Neural progenitor cell (in vitro differentiated cells): ENCODE results near the gene CTXND1. TPM values are rescaled to one million over a fixed set of nuclear protein-coding genes. Genes with fewer than 3 reads are reported as not detected.

ENCODE experiments used
- DNase-seq: peaks from one replicate; pipeline ENCODE4 v3.0.0-alpha.2; 2016; ENCODE audit warnings: low spot score
- H2AFZ ChIP-seq: fragments of 200-600 bp; sonication (generic); replicated peaks from 2 replicates; pipeline ENCODE4 v1.6.1; 2016; ENCODE audit warnings: antibody characterized with exemption
- H3F3A ChIP-seq: fragments of 200-600 bp; sonication (generic); 2 replicates; pipeline ENCODE4 v1.6.1; 2016; ENCODE audit warnings: antibody characterized with exemption, low read depth
- H3K27ac ChIP-seq: fragments of 200-600 bp; sonication (generic); 2 replicates; pipeline ENCODE4 v1.5.1; 2016; ENCODE audit warnings: mild to moderate bottlenecking
- H3K27me3 ChIP-seq: fragments of 200-600 bp; sonication (generic); 2 replicates; pipeline ENCODE4 v1.6.1; 2016; ENCODE audit warnings: mild to moderate bottlenecking, moderate library complexity
- H3K36me3 ChIP-seq: fragments of 200-600 bp; sonication (generic); 2 replicates; pipeline ENCODE4 v1.5.1; 2016
- H3K4me1 ChIP-seq: fragments of 200-600 bp; sonication (generic); 2 replicates; pipeline ENCODE4 v1.6.1; 2016; ENCODE audit warnings: mixed run types
- H3K4me2 ChIP-seq: fragments of 200-600 bp; sonication (generic); 2 replicates; pipeline ENCODE4 v1.6.1; 2016
- H3K4me3 ChIP-seq: fragments of 200-600 bp; sonication (generic); 2 replicates; pipeline ENCODE4 v1.5.1; 2016
- H3K79me2 ChIP-seq: fragments of 200-600 bp; sonication (generic); 2 replicates; pipeline ENCODE4 v1.6.1; 2016; ENCODE audit warnings: low read depth
- H3K9ac ChIP-seq: fragments of 200-600 bp; sonication (generic); 2 replicates; pipeline ENCODE4 v1.6.1; 2016
- H3K9me3 ChIP-seq: fragments of 200-600 bp; sonication (generic); 2 replicates; pipeline ENCODE4 v1.5.1; 2016; ENCODE audit warnings: low read depth
- H4K20me1 ChIP-seq: fragments of 200-600 bp; sonication (generic); 2 replicates; pipeline ENCODE4 v1.6.1; 2016; ENCODE audit warnings: low read depth
- H3K27ac Mint-ChIP-seq: 3 replicates; pipeline ENCODE4 v1.8.0; 2021; ENCODE audit warnings: mixed read lengths
- H3K27me3 Mint-ChIP-seq: 2 replicates; pipeline ENCODE4 v1.8.0; 2022; ENCODE audit warnings: low read depth, mild to moderate bottlenecking, inconsistent platforms, moderate library complexity, mixed read lengths; ENCODE audit not compliant: insufficient read depth
- H3K36me3 Mint-ChIP-seq: 3 replicates; pipeline ENCODE4 v1.8.0; 2021; ENCODE audit warnings: mixed read lengths
- H3K4me1 Mint-ChIP-seq: 3 replicates; pipeline ENCODE4 v1.8.0; 2021; ENCODE audit warnings: mixed read lengths
- H3K4me3 Mint-ChIP-seq: 3 replicates; pipeline ENCODE4 v1.8.0; 2021; ENCODE audit warnings: mild to moderate bottlenecking, moderate library complexity, mixed read lengths
- H3K9me3 Mint-ChIP-seq: 3 replicates; pipeline ENCODE4 v1.8.0; 2020; ENCODE audit warnings: mixed read lengths
- EZH2 ChIP-seq: fragments of 200-600 bp; sonication (generic); IDR thresholded peaks from 2 replicates; pipeline ENCODE4 v1.6.1; 2017; ENCODE audit warnings: antibody characterized with exemption, mild to moderate bottlenecking, moderate library complexity
- EZH2phosphoT487 ChIP-seq: fragments of 200-600 bp; sonication (generic); IDR thresholded peaks from 2 replicates; pipeline ENCODE4 v1.6.1; 2017; ENCODE audit warnings: antibody characterized with exemption
- total RNA-seq: library from RNA; depleted of rRNA; stranded (reverse); fragments of >200 nt; gene quantifications from 2 replicates; pipeline ENCODE4 v1.2.3, GENCODE V29; 2015; ENCODE audit warnings: low replicate concordance
- TF ChIP-seq, protein P1 (sequence below): fragments of 200-600 bp; sonication (generic); IDR thresholded peaks from 2 replicates; pipeline ENCODE4 v1.5.1; 2017; ENCODE audit warnings: antibody characterized with exemption, mild to moderate bottlenecking

Gene CTXND1
- total RNA-seq, 1 donor from 2014 or later, result not detected

DNA sequence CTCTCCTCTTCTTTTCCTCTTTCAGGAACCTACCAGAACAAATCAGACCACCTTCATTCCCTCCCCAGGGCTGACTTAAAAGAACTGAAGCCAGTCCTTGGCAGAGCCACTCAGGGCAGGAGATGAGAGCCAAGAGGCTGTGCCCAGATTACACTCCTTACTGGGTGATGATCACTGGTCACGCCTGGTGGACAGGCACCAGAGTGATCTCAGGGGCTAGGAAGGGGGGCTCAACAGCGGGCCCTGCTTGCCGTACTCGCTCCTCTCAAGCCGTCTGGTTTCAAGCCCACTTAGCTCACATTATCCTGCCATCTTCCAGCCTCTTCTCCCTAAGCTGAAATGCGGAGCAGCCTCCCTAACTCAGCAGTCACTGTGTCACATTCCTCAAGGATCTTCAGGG is 100.9 kb downstream of the CTXND1 start:
- peaks cover 5% of the 10 kb centered on the region for H3K4me1 ChIP-seq
- no peak overlapping the region for H3K4me2 ChIP-seq
- H3K36me3 ChIP-seq, result no peaks in the 10 kb centered on the region
- peaks cover 6% of the 10 kb centered on the region for H3K27me3 Mint-ChIP-seq
- DNase-seq, result peak; percentile 17
- no peaks in the 10 kb centered on the region for H3K36me3 Mint-ChIP-seq
- peaks cover 25% of the 10 kb centered on the region for H3K27me3 ChIP-seq
- peak overlapping the region; percentile 33 for H3K4me3 Mint-ChIP-seq
- H3K9ac ChIP-seq, result no peak overlapping the region
- H3F3A ChIP-seq, result peaks cover 19% of the 10 kb centered on the region
- H3K4me3 ChIP-seq, result no peak overlapping the region
- H3K79me2 ChIP-seq, result no peaks in the 10 kb centered on the region
- peaks cover 33% of the 10 kb centered on the region for H3K4me1 Mint-ChIP-seq
- H3K27ac Mint-ChIP-seq, result no peak overlapping the region
- no peaks in the 10 kb centered on the region for H3K9me3 Mint-ChIP-seq
- no peak for TF ChIP-seq EZH2
- no peak for TF ChIP-seq EZH2phosphoT487
- TF ChIP-seq, protein P1, sequence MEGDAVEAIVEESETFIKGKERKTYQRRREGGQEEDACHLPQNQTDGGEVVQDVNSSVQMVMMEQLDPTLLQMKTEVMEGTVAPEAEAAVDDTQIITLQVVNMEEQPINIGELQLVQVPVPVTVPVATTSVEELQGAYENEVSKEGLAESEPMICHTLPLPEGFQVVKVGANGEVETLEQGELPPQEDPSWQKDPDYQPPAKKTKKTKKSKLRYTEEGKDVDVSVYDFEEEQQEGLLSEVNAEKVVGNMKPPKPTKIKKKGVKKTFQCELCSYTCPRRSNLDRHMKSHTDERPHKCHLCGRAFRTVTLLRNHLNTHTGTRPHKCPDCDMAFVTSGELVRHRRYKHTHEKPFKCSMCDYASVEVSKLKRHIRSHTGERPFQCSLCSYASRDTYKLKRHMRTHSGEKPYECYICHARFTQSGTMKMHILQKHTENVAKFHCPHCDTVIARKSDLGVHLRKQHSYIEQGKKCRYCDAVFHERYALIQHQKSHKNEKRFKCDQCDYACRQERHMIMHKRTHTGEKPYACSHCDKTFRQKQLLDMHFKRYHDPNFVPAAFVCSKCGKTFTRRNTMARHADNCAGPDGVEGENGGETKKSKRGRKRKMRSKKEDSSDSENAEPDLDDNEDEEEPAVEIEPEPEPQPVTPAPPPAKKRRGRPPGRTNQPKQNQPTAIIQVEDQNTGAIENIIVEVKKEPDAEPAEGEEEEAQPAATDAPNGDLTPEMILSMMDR, result no peak
- no peak overlapping the region for H2AFZ ChIP-seq
- H3K27ac ChIP-seq, result no peak overlapping the region
- H3K9me3 ChIP-seq, result no peaks in the 10 kb centered on the region
- no peaks in the 10 kb centered on the region for H4K20me1 ChIP-seq

Other genes with a start within 250 kb of the CTXND1 start
- gene ZFAND6, start 192.5 kb downstream of the CTXND1 start, total RNA-seq, result 221 and 329 TPM in 2 replicates
- gene FAH, start 99.2 kb downstream of the CTXND1 start, total RNA-seq, result 8.3 and 15.3 TPM in 2 replicates
- gene ARNT2, start 152.2 kb upstream of the CTXND1 start, total RNA-seq, result 15.7 and 20.1 TPM in 2 replicates